A673 (cell line): Measurements from ENCODE around the gene TIA1.

ENCODE experiments used
- CTCF ChIP-seq: fragments of 300-800, 200-600 bp; sonication (generic); conservative IDR thresholded peaks from 2 replicates; pipeline ENCODE4 v1.5.1; 2017; ENCODE audit warnings: low read depth, mild to moderate bottlenecking, antibody characterized with exemption, low read length, moderate library complexity, mixed read lengths
- EZH2 ChIP-seq: fragments of 200-600 bp; sonication (generic); IDR thresholded peaks from 2 replicates; pipeline ENCODE4 v1.6.1; 2017; ENCODE audit warnings: borderline replicate concordance, low read depth, mild to moderate bottlenecking, mixed read lengths, antibody characterized with exemption, low read length; ENCODE audit not compliant: poor library complexity, severe bottlenecking

GRCh38 chr2:70192516-70192915 lies 55.9 kb downstream of the TIA1 start:
- TF ChIP-seq CTCF (no peak), EZH2 (no peak)
